HUES48 (cell line): Measurements from ENCODE around the gene PDE8B.

Experiments used
- H3K27ac ChIP-seq: one replicate; pipeline ENCODE4 v1.7.0; 2013; ENCODE audit warnings: low read depth, low read length, inconsistent platforms
- H3K27me3 ChIP-seq: 2 replicates; pipeline ENCODE4 v1.6.1; 2013; ENCODE audit warnings: mild to moderate bottlenecking, low read length; ENCODE audit not compliant: control insufficient read depth, insufficient read depth
- H3K36me3 ChIP-seq: 2 replicates; pipeline ENCODE4 v1.6.1; 2013; ENCODE audit warnings: low read length; ENCODE audit not compliant: control insufficient read depth, insufficient read depth
- H3K4me1 ChIP-seq: 2 replicates; pipeline ENCODE4 v1.6.1; 2013; ENCODE audit warnings: mild to moderate bottlenecking, low read length; ENCODE audit not compliant: control insufficient read depth, insufficient read depth
- H3K4me3 ChIP-seq: 2 replicates; pipeline ENCODE4 v1.5.1; 2013; ENCODE audit warnings: mild to moderate bottlenecking, low read depth, low read length
- H3K9ac ChIP-seq: 2 replicates; pipeline ENCODE4 v1.6.1; 2013; ENCODE audit warnings: mild to moderate bottlenecking, low read depth, low read length, moderate library complexity
- H3K9me3 ChIP-seq: 2 replicates; pipeline ENCODE4 v1.6.1; 2013; ENCODE audit warnings: low read length; ENCODE audit not compliant: control insufficient read depth, insufficient read depth

Gene PDE8B

GRCh38 chr5:77394064-77394715, 183.7 kb downstream of the PDE8B start:
- Histone ChIP-seq H3K36me3 (no peaks in the 10 kb centered on the region), H3K4me3 (no peak overlapping the region), H3K9ac (no peak overlapping the region), H3K27ac (no peak overlapping the region), H3K27me3 (no peaks in the 10 kb centered on the region), H3K9me3 (no peaks in the 10 kb centered on the region), H3K4me1 (peaks cover 4% of the 10 kb centered on the region; the same call in 1 of the 2 replicates)

GRCh38 chr5:77396017-77396416, 185.5 kb downstream of the PDE8B start:
- no peaks in the 10 kb centered on the region for H3K27me3 ChIP-seq
- H3K4me1 ChIP-seq = peaks cover 4% of the 10 kb centered on the region; the same call in 1 of the 2 replicates
- no peak overlapping the region for H3K4me3 ChIP-seq

GRCh38 chr5:77397686-77398292, 187.3 kb downstream of the PDE8B start:
- no peaks in the 10 kb centered on the region for H3K27me3 ChIP-seq
- H3K4me3 ChIP-seq = no peak overlapping the region
- peaks cover 4% of the 10 kb centered on the region; the same call in 1 of the 2 replicates for H3K4me1 ChIP-seq
- no peak overlapping the region for H3K27ac ChIP-seq
- H3K36me3 ChIP-seq = no peaks in the 10 kb centered on the region
- H3K9me3 ChIP-seq = no peaks in the 10 kb centered on the region
- H3K9ac ChIP-seq = no peak overlapping the region

More at GRCh38 chr5:77396017-77396416, 185.5 kb downstream of the PDE8B start:
- no peaks in the 10 kb centered on the region for H3K36me3 ChIP-seq
- no peak overlapping the region for H3K9ac ChIP-seq
- H3K9me3 ChIP-seq = no peaks in the 10 kb centered on the region
- no peak overlapping the region for H3K27ac ChIP-seq

GRCh38 chr5:77398458-77398857, 188.0 kb downstream of the PDE8B start:
- Histone ChIP-seq H3K9ac (no peak overlapping the region), H3K4me1 (peaks cover 4% of the 10 kb centered on the region; the same call in 1 of the 2 replicates), H3K4me3 (no peak overlapping the region), H3K9me3 (no peaks in the 10 kb centered on the region), H3K36me3 (no peaks in the 10 kb centered on the region), H3K27me3 (no peaks in the 10 kb centered on the region), H3K27ac (no peak overlapping the region)

GRCh38 chr5:77398896-77399295, 188.4 kb downstream of the PDE8B start:
- Histone ChIP-seq H3K9ac (no peak overlapping the region), H3K4me3 (no peak overlapping the region), H3K27ac (no peak overlapping the region)

GRCh38 chr5:77400645-77401044, 190.2 kb downstream of the PDE8B start:
- peaks cover 4% of the 10 kb centered on the region; the same call in 1 of the 2 replicates for H3K4me1 ChIP-seq
- H3K36me3 ChIP-seq = no peaks in the 10 kb centered on the region
- H3K27me3 ChIP-seq = no peaks in the 10 kb centered on the region
- no peak overlapping the region for H3K4me3 ChIP-seq
- no peaks in the 10 kb centered on the region for H3K9me3 ChIP-seq
- no peak overlapping the region for H3K9ac ChIP-seq
- no peak overlapping the region for H3K27ac ChIP-seq

More at GRCh38 chr5:77398896-77399295, 188.4 kb downstream of the PDE8B start:
- H3K4me1 ChIP-seq = peaks cover 4% of the 10 kb centered on the region; the same call in 1 of the 2 replicates
- H3K36me3 ChIP-seq = no peaks in the 10 kb centered on the region
- no peaks in the 10 kb centered on the region for H3K27me3 ChIP-seq
- no peaks in the 10 kb centered on the region for H3K9me3 ChIP-seq

- no peaks in the 10 kb centered on the region for H3K27me3 ChIP-seq
- H3K9ac ChIP-seq = no peak overlapping the region
- H3K36me3 ChIP-seq = no peaks in the 10 kb centered on the region
- no peak overlapping the region for H3K4me3 ChIP-seq
- H3K4me1 ChIP-seq = peaks cover under 1% of the 10 kb centered on the region; the same call in 1 of the 2 replicates
- H3K27ac ChIP-seq = no peak overlapping the region
- H3K9me3 ChIP-seq = no peaks in the 10 kb centered on the region
These were observed 192.3 kb downstream of the PDE8B start for GRCh38 chr5:77402796-77403195.

- Histone ChIP-seq H3K9me3 (no peaks in the 10 kb centered on the region), H3K9ac (no peak overlapping the region)
These were observed 196.7 kb downstream of the PDE8B start for GRCh38 chr5:77407152-77407551.

GRCh38 chr5:77409870-77410621, 199.6 kb downstream of the PDE8B start:
- no peak overlapping the region for H3K9ac ChIP-seq
- no peaks in the 10 kb centered on the region for H3K27me3 ChIP-seq
- H3K4me3 ChIP-seq = no peak overlapping the region
- no peak overlapping the region for H3K27ac ChIP-seq
- H3K36me3 ChIP-seq = no peaks in the 10 kb centered on the region
- H3K9me3 ChIP-seq = no peaks in the 10 kb centered on the region
- no peaks in the 10 kb centered on the region for H3K4me1 ChIP-seq

More at GRCh38 chr5:77407152-77407551, 196.7 kb downstream of the PDE8B start:
- H3K27ac ChIP-seq = no peak overlapping the region
- no peaks in the 10 kb centered on the region for H3K36me3 ChIP-seq
- no peaks in the 10 kb centered on the region; the same call in 1 of the 2 replicates for H3K4me1 ChIP-seq
- no peak overlapping the region for H3K4me3 ChIP-seq
- H3K27me3 ChIP-seq = no peaks in the 10 kb centered on the region

GRCh38 chr5:77413049-77413448, 202.6 kb downstream of the PDE8B start:
- H3K27ac ChIP-seq = no peak overlapping the region
- H3K36me3 ChIP-seq = no peaks in the 10 kb centered on the region
- H3K27me3 ChIP-seq = no peaks in the 10 kb centered on the region
- H3K4me3 ChIP-seq = no peak overlapping the region
- H3K9me3 ChIP-seq = no peaks in the 10 kb centered on the region
- no peaks in the 10 kb centered on the region for H3K4me1 ChIP-seq
- no peak overlapping the region for H3K9ac ChIP-seq

GRCh38 chr5:77418162-77418561, 207.7 kb downstream of the PDE8B start:
- H3K27me3 ChIP-seq = no peaks in the 10 kb centered on the region
- H3K9ac ChIP-seq = no peak overlapping the region
- H3K9me3 ChIP-seq = no peaks in the 10 kb centered on the region
- H3K4me1 ChIP-seq = no peaks in the 10 kb centered on the region
- no peak overlapping the region for H3K27ac ChIP-seq
- H3K36me3 ChIP-seq = no peaks in the 10 kb centered on the region
- no peak overlapping the region for H3K4me3 ChIP-seq
